Loucy (cell line): ENCODE results near the gene COL27A1.

ENCODE experiments used
- EZH2phosphoT487 ChIP-seq: fragments of 200-600 bp; IDR thresholded peaks from 2 replicates; pipeline ENCODE4 v1.6.1; 2018; ENCODE audit warnings: antibody characterized with exemption, mild to moderate bottlenecking, moderate library complexity, borderline replicate concordance
- TF ChIP-seq, protein P1 (sequence below): fragments of 200-600 bp; sonication (generic); conservative IDR thresholded peaks from 2 replicates; pipeline ENCODE4 v1.5.1; 2014; ENCODE audit warnings: mild to moderate bottlenecking, antibody characterized with exemption, low read length

DNA sequence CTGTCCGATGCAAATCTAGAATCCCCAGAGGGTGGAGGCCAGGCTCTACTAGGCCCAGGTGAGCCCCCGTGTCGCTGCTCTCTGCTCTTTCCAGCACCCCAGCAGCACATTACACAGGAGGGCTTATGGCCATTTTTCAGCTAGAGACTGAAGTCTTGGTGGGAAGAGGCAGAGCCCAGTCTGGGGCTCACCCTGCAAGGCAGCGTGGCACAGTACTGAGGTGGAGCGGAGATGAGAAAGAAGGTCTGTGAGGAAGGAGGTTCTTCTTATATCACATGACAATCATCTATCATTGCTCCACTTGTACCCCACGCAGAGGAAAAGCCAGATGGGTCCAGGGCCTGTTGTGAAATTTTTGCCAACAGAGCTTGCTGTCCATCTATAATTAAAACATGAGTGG, 46.2 kb upstream of the COL27A1 start:
- TF ChIP-seq, protein P1, sequence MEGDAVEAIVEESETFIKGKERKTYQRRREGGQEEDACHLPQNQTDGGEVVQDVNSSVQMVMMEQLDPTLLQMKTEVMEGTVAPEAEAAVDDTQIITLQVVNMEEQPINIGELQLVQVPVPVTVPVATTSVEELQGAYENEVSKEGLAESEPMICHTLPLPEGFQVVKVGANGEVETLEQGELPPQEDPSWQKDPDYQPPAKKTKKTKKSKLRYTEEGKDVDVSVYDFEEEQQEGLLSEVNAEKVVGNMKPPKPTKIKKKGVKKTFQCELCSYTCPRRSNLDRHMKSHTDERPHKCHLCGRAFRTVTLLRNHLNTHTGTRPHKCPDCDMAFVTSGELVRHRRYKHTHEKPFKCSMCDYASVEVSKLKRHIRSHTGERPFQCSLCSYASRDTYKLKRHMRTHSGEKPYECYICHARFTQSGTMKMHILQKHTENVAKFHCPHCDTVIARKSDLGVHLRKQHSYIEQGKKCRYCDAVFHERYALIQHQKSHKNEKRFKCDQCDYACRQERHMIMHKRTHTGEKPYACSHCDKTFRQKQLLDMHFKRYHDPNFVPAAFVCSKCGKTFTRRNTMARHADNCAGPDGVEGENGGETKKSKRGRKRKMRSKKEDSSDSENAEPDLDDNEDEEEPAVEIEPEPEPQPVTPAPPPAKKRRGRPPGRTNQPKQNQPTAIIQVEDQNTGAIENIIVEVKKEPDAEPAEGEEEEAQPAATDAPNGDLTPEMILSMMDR: no peak
- TF ChIP-seq EZH2phosphoT487: no peak
